ENCODE data around the gene BABAM2.
A peak's percentile ranks its signal among the peaks of the same experiment; 100 is the strongest.

Gene BABAM2

GRCh38 chr2:28136556-28136955 lies 246.0 kb downstream of the BABAM2 start:
- no peak for DNase-seq

- DNase-seq: no peak
These were observed 246.7 kb downstream of the BABAM2 start for GRCh38 chr2:28137221-28137620.

- no peak for DNase-seq
These were observed 251.9 kb downstream of the BABAM2 start for GRCh38 chr2:28142386-28142785.

GRCh38 chr2:28148000-28148399 lies 257.5 kb downstream of the BABAM2 start:
- DNase-seq: no peak

GRCh38 chr2:28148566-28148965 lies 258.0 kb downstream of the BABAM2 start:
- no peak for DNase-seq

- DNase-seq: no peak
These were observed 259.8 kb downstream of the BABAM2 start for GRCh38 chr2:28150236-28150915.

- DNase-seq: no peak
These were observed 260.5 kb downstream of the BABAM2 start for GRCh38 chr2:28150994-28151393.

- DNase-seq: no peak
These were observed 262.2 kb downstream of the BABAM2 start for GRCh38 chr2:28152585-28153280.

GRCh38 chr2:28153851-28154250 lies 263.3 kb downstream of the BABAM2 start:
- DNase-seq: no peak

- no peak for DNase-seq
These were observed 264.6 kb downstream of the BABAM2 start for GRCh38 chr2:28155086-28155485.

GRCh38 chr2:28155627-28156026 lies 265.1 kb downstream of the BABAM2 start:
- peak; percentile 28 for DNase-seq

GRCh38 chr2:28158791-28159190 lies 268.3 kb downstream of the BABAM2 start:
- DNase-seq: no peak

- no peak for DNase-seq
These were observed 270.5 kb downstream of the BABAM2 start for GRCh38 chr2:28160986-28161425.

- DNase-seq: no peak
These were observed 270.9 kb downstream of the BABAM2 start for GRCh38 chr2:28161466-28161865.

- no peak for DNase-seq
These were observed 272.0 kb downstream of the BABAM2 start for GRCh38 chr2:28162564-28162963.

GRCh38 chr2:28163028-28163427 lies 272.5 kb downstream of the BABAM2 start:
- no peak for DNase-seq

GRCh38 chr2:28163627-28164279 lies 273.2 kb downstream of the BABAM2 start:
- no peak for DNase-seq

GRCh38 chr2:28164280-28164801 lies 273.8 kb downstream of the BABAM2 start:
- no peak for DNase-seq

GRCh38 chr2:28165087-28165635 lies 274.6 kb downstream of the BABAM2 start:
- DNase-seq: no peak

- no peak for DNase-seq
These were observed 276.4 kb downstream of the BABAM2 start for GRCh38 chr2:28166956-28167355.

GRCh38 chr2:28168376-28168775 lies 277.8 kb downstream of the BABAM2 start:
- DNase-seq: no peak

- DNase-seq: no peak
These were observed 279.0 kb downstream of the BABAM2 start for GRCh38 chr2:28169492-28169891.

GRCh38 chr2:28172114-28172898 lies 281.8 kb downstream of the BABAM2 start:
- DNase-seq: no peak

Data from hematopoietic multipotent progenitor cell treated with erythropoietin and hydrocortisone succinate and interleukin-3 and kit ligand, for 6 days (in vitro differentiated cells).